ENCODE measurements around the gene C3.
A peak's percentile ranks its signal among the peaks of the same experiment; 100 is the strongest.
"Not testable (repeated sequence)": the region's sequence is repeated elsewhere in the genome, so short reads cannot be mapped to it uniquely, and the experiment has no call there.

The C3 gene

GRCh38 chr19:6662702-6663101, 57.7 kb downstream of the C3 start:
- no peak for DNase-seq (ENCODE audit: low spot score)

- DNase-seq (ENCODE audit: low spot score) = not testable (repeated sequence)
Measured at GRCh38 chr19:6661509-6662244, 58.8 kb downstream of the C3 start.

GRCh38 chr19:6660930-6661329, 59.5 kb downstream of the C3 start:
- DNase-seq (ENCODE audit: low spot score) = no peak

- DNase-seq (ENCODE audit: low spot score) = not testable (repeated sequence)
Measured at GRCh38 chr19:6656390-6656789, 64.1 kb downstream of the C3 start.

GRCh38 chr19:6654347-6655310, 65.8 kb downstream of the C3 start:
- DNase-seq (ENCODE audit: low spot score) = no peak

GRCh38 chr19:6652805-6653094, 67.7 kb downstream of the C3 start:
- no peak for DNase-seq (ENCODE audit: low spot score)

GRCh38 chr19:6651965-6652804, 68.3 kb downstream of the C3 start:
- no peak for DNase-seq (ENCODE audit: low spot score)

GRCh38 chr19:6649185-6649584, 71.3 kb downstream of the C3 start:
- DNase-seq (ENCODE audit: low spot score) = no peak

GRCh38 chr19:6648141-6648715, 72.2 kb downstream of the C3 start:
- DNase-seq (ENCODE audit: low spot score) = no peak

- no peak for DNase-seq (ENCODE audit: low spot score)
Measured at GRCh38 chr19:6644796-6645195, 75.7 kb downstream of the C3 start.

- DNase-seq (ENCODE audit: low spot score) = not testable (repeated sequence)
Measured at GRCh38 chr19:6640333-6640732, 80.1 kb downstream of the C3 start.

GRCh38 chr19:6639439-6639838, 81.0 kb downstream of the C3 start:
- DNase-seq (ENCODE audit: low spot score) = no peak

GRCh38 chr19:6633456-6633813, 87.0 kb downstream of the C3 start:
- DNase-seq (ENCODE audit: low spot score) = not testable (repeated sequence)

GRCh38 chr19:6632747-6633455, 87.5 kb downstream of the C3 start:
- DNase-seq (ENCODE audit: low spot score) = peak; percentile 65

GRCh38 chr19:6632002-6632621, 88.3 kb downstream of the C3 start:
- DNase-seq (ENCODE audit: low spot score) = peak; percentile 83
